ENCODE measurements around the gene CTSC. TPM values are rescaled to one million over a fixed set of nuclear protein-coding genes. Genes with fewer than 3 reads are reported as not detected.

The CTSC gene
- total RNA-seq, 1 donor from 2014 or later, result 195 TPM

- no peak overlapping the region for H3K27ac Mint-ChIP-seq (ENCODE audit: unreplicated experiment)
- DNase-seq (ENCODE audit: low read depth) (no peak), FAIRE-seq (no peak)
- no peaks in the 10 kb centered on the region for H3K36me3 ChIP-seq (ENCODE audit: insufficient read depth, low read length)
- H3K27me3 Mint-ChIP-seq (ENCODE audit: low read depth, unreplicated experiment), result no peaks in the 10 kb centered on the region
- H3K27ac ChIP-seq (ENCODE audit: low read depth, low read length), result no peak overlapping the region
- no peaks in the 10 kb centered on the region for H4K20me1 ChIP-seq (ENCODE audit: insufficient read depth, low read length)
- H3K27me3 ChIP-seq (ENCODE audit: insufficient read depth, low read length), result no peaks in the 10 kb centered on the region
- no peaks in the 10 kb centered on the region for H3K9me3 ChIP-seq (ENCODE audit: insufficient read depth, low read depth, low read length)
- H3K4me3 ChIP-seq (ENCODE audit: insufficient read depth, low read depth, low read length), result no peak overlapping the region
- no peaks in the 10 kb centered on the region for H3K9me3 Mint-ChIP-seq (ENCODE audit: unreplicated experiment)
- H3K4me1 ChIP-seq (ENCODE audit: insufficient read depth, low read length), result peaks cover 10% of the 10 kb centered on the region
- no peaks in the 10 kb centered on the region for H3K36me3 Mint-ChIP-seq (ENCODE audit: low read depth, unreplicated experiment)
- TF ChIP-seq EZH2 (IDR thresholded peaks at IDR 0.05; ENCODE audit: insufficient read depth, low read length) (no peak), CTCF (IDR thresholded peaks at IDR 0.05; ENCODE audit: insufficient read depth, low read depth, low read length) (no peak)
- H3K4me1 Mint-ChIP-seq (ENCODE audit: low read depth, unreplicated experiment), result peaks cover 24% of the 10 kb centered on the region
- no peak overlapping the region for H3K4me3 Mint-ChIP-seq (ENCODE audit: unreplicated experiment)
- H2AFZ ChIP-seq (ENCODE audit: low read depth, low read length), result no peak overlapping the region
- no peak overlapping the region for H3K4me2 ChIP-seq (ENCODE audit: low read length)
- H3K9ac ChIP-seq (ENCODE audit: low read length), result no peak overlapping the region
- H3K79me2 ChIP-seq (ENCODE audit: insufficient read depth, low read length), result no peaks in the 10 kb centered on the region
These were observed 22.0 kb upstream of the CTSC start for GRCh38 chr11:88359541-88359940.

- H3K27ac Mint-ChIP-seq (ENCODE audit: unreplicated experiment), result no peak overlapping the region
These were observed 21.6 kb upstream of the CTSC start for GRCh38 chr11:88359114-88359513.

More at GRCh38 chr11:88359114-88359513, 21.6 kb upstream of the CTSC start:
- H3K27me3 ChIP-seq (ENCODE audit: insufficient read depth, low read length), result no peaks in the 10 kb centered on the region
- H3K79me2 ChIP-seq (ENCODE audit: insufficient read depth, low read length), result no peaks in the 10 kb centered on the region
- no peak overlapping the region for H3K9ac ChIP-seq (ENCODE audit: low read length)
- no peak overlapping the region for H3K4me3 ChIP-seq (ENCODE audit: insufficient read depth, low read depth, low read length)
- no peaks in the 10 kb centered on the region for H4K20me1 ChIP-seq (ENCODE audit: insufficient read depth, low read length)
- FAIRE-seq (no peak), DNase-seq (ENCODE audit: low read depth) (no peak)
- H3K4me3 Mint-ChIP-seq (ENCODE audit: unreplicated experiment), result no peak overlapping the region
- no peaks in the 10 kb centered on the region for H3K9me3 ChIP-seq (ENCODE audit: insufficient read depth, low read depth, low read length)
- H3K4me1 Mint-ChIP-seq (ENCODE audit: low read depth, unreplicated experiment), result peaks cover 20% of the 10 kb centered on the region
- H3K36me3 Mint-ChIP-seq (ENCODE audit: low read depth, unreplicated experiment), result no peaks in the 10 kb centered on the region
- TF ChIP-seq EZH2 (IDR thresholded peaks at IDR 0.05; ENCODE audit: insufficient read depth, low read length) (no peak), CTCF (IDR thresholded peaks at IDR 0.05; ENCODE audit: insufficient read depth, low read depth, low read length) (no peak)
- no peaks in the 10 kb centered on the region for H3K36me3 ChIP-seq (ENCODE audit: insufficient read depth, low read length)
- H3K4me1 ChIP-seq (ENCODE audit: insufficient read depth, low read length), result peaks cover 9% of the 10 kb centered on the region
- H3K27ac ChIP-seq (ENCODE audit: low read depth, low read length), result no peak overlapping the region
- no peak overlapping the region for H2AFZ ChIP-seq (ENCODE audit: low read depth, low read length)
- no peaks in the 10 kb centered on the region for H3K9me3 Mint-ChIP-seq (ENCODE audit: unreplicated experiment)
- H3K4me2 ChIP-seq (ENCODE audit: low read length), result no peak overlapping the region
- H3K27me3 Mint-ChIP-seq (ENCODE audit: low read depth, unreplicated experiment), result no peaks in the 10 kb centered on the region

Data from astrocyte (in vitro differentiated cells and primary cell).